ENCODE results near the gene CRISP2. TPM values are rescaled to one million over a fixed set of nuclear protein-coding genes. Genes with fewer than 3 reads are reported as not detected.
A peak's percentile ranks its signal among the peaks of the same experiment; 100 is the strongest.

CRISP2 gene
- total and polyA plus RNA-seq, 9 of the 15 experiments (the other 6 are each of a cell fraction or from before 2014, with no cell fraction given) = not detected

GRCh38 chr6:49646130-49646824 is 67.1 kb downstream of the CRISP2 start (continued):
- TF ChIP-seq RCOR1 (IDR thresholded peaks at IDR 0.05; ENCODE audit: borderline replicate concordance in 1 of 2, low read depth in 2 of 2, low read length in 2 of 2) = peak in 1 of 2 experiments; percentile 89; a peak in 2 of 4 replicates
- peak; percentile 87 for TF ChIP-seq ATF7 (IDR thresholded peaks at IDR 0.05)
- no peak for TF ChIP-seq JUNB (CRISPR knock-in tag; conservative IDR thresholded peaks at IDR 0.05)
- TF ChIP-seq, protein P1, sequence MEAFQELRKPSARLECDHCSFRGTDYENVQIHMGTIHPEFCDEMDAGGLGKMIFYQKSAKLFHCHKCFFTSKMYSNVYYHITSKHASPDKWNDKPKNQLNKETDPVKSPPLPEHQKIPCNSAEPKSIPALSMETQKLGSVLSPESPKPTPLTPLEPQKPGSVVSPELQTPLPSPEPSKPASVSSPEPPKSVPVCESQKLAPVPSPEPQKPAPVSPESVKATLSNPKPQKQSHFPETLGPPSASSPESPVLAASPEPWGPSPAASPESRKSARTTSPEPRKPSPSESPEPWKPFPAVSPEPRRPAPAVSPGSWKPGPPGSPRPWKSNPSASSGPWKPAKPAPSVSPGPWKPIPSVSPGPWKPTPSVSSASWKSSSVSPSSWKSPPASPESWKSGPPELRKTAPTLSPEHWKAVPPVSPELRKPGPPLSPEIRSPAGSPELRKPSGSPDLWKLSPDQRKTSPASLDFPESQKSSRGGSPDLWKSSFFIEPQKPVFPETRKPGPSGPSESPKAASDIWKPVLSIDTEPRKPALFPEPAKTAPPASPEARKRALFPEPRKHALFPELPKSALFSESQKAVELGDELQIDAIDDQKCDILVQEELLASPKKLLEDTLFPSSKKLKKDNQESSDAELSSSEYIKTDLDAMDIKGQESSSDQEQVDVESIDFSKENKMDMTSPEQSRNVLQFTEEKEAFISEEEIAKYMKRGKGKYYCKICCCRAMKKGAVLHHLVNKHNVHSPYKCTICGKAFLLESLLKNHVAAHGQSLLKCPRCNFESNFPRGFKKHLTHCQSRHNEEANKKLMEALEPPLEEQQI (IDR thresholded peaks at IDR 0.05) = peak; percentile 99
- TF ChIP-seq CEBPB (tag; IDR thresholded peaks at IDR 0.05) = peak; percentile 80
- no peak for TF ChIP-seq ZNF717 (CRISPR knock-in tag; IDR thresholded peaks at IDR 0.05)
- peak; percentile 52 for TF ChIP-seq EP400 (IDR thresholded peaks at IDR 0.05)
- 0 out of 2 replicates have a peak, but pooled peaks have one; percentile 19 for TF ChIP-seq HSF4 (CRISPR knock-in tag; IDR thresholded peaks at IDR 0.05; ENCODE audit: borderline replicate concordance)
- peak; percentile 51 for TF ChIP-seq TAF9B (IDR thresholded peaks at IDR 0.05; ENCODE audit: partially characterized antibody)
- TF ChIP-seq ZBTB33 (CRISPR knock-in tag; IDR thresholded peaks at IDR 0.05) = peak; percentile 24; the same call in 1 of the 2 replicates
- peak; percentile 96 for TF ChIP-seq POLR2AphosphoS5 (IDR thresholded peaks at IDR 0.05; ENCODE audit: control insufficient read depth, insufficient read depth, low read depth, low read length)
- TF ChIP-seq SLC30A9 (CRISPR knock-in tag; IDR thresholded peaks at IDR 0.05) = no peak
- no peak for TF ChIP-seq RFX1 (IDR thresholded peaks at IDR 0.05)
- peak; percentile 78 to 92 for TF ChIP-seq NCOA2 (IDR thresholded peaks at IDR 0.05; ENCODE audit: partially characterized antibody in 2 of 2)
- TF ChIP-seq ILF3 (IDR thresholded peaks at IDR 0.05; ENCODE audit: borderline replicate concordance) = peak; percentile 74; the same call in 1 of the 2 replicates
- TF ChIP-seq, protein P2, sequence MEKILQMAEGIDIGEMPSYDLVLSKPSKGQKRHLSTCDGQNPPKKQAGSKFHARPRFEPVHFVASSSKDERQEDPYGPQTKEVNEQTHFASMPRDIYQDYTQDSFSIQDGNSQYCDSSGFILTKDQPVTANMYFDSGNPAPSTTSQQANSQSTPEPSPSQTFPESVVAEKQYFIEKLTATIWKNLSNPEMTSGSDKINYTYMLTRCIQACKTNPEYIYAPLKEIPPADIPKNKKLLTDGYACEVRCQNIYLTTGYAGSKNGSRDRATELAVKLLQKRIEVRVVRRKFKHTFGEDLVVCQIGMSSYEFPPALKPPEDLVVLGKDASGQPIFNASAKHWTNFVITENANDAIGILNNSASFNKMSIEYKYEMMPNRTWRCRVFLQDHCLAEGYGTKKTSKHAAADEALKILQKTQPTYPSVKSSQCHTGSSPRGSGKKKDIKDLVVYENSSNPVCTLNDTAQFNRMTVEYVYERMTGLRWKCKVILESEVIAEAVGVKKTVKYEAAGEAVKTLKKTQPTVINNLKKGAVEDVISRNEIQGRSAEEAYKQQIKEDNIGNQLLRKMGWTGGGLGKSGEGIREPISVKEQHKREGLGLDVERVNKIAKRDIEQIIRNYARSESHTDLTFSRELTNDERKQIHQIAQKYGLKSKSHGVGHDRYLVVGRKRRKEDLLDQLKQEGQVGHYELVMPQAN (IDR thresholded peaks at IDR 0.05; ENCODE audit: borderline replicate concordance) = no peak
- no peak for TF ChIP-seq RBM39 (optimal IDR thresholded peaks at IDR 0.05; ENCODE audit: low read depth, low read length)
- TF ChIP-seq C11orf30 (IDR thresholded peaks at IDR 0.05; ENCODE audit: low read depth) = no peak
- TF ChIP-seq SUPT5H (IDR thresholded peaks at IDR 0.05) = no peak
- peak; percentile 32 to 35; a peak in 3 of 4 replicates for TF ChIP-seq RAD21 (CRISPR knock-in tag; conservative IDR thresholded peaks at IDR 0.05 in 1 of 2, IDR thresholded peaks at IDR 0.05 in 1 of 2)
- TF ChIP-seq KLF1 (tag; IDR thresholded peaks at IDR 0.05) = no peak
- no peak for TF ChIP-seq PHTF2 (CRISPR knock-in tag; IDR thresholded peaks at IDR 0.05)
